ENCODE data around the gene COA1. TPM values are rescaled to one million over a fixed set of nuclear protein-coding genes. Genes with fewer than 3 reads are reported as not detected.
"Not testable (repeated sequence)": the region's sequence is repeated elsewhere in the genome, so short reads cannot be mapped to it uniquely, and the experiment has no call there.

The COA1 gene
- total RNA-seq, 2 donors from 2014 or later: 104 to 144 TPM

GRCh38 chr7:43735802-43736603 is 6.7 kb upstream of the COA1 start:
- Histone ChIP-seq H3K36me3 (ENCODE audit: control insufficient read depth, insufficient read depth, low read length) (no peaks in the 10 kb centered on the region), H3K4me3 (ENCODE audit: low read length) (no peak overlapping the region), H3K9me3 (ENCODE audit: control insufficient read depth, low read length) (no peaks in the 10 kb centered on the region), H3K27me3 (ENCODE audit: control insufficient read depth, insufficient read depth, low read length, poor library complexity, severe bottlenecking) (no peaks in the 10 kb centered on the region), H3K27ac (ENCODE audit: low read depth, low read length) (no peak overlapping the region), H3K9ac (ENCODE audit: extremely low read depth, low read length, poor library complexity, severe bottlenecking) (no peak overlapping the region), H3K4me1 (ENCODE audit: control insufficient read depth, insufficient read depth, low read length) (no peaks in the 10 kb centered on the region)
- no peak for DNase-seq
- Mint-ChIP-seq H3K27me3 (ENCODE audit: insufficient read depth) (peaks cover 2% of the 10 kb centered on the region), H3K9me3 (no peaks in the 10 kb centered on the region), H3K27ac (no peak overlapping the region), H3K36me3 (ENCODE audit: low read depth) (no peaks in the 10 kb centered on the region), H3K4me3 (no peak overlapping the region), H3K4me1 (no peaks in the 10 kb centered on the region)
- TF ChIP-seq CTCF (conservative IDR thresholded peaks at IDR 0.05): no peak
- WGBS, 2 experiments (ENCODE audit: insufficient coverage in 1 of 2, insufficient read length in 1 of 2): 90% methylated on average over 2 of the region's 2 CpGs

- no peak overlapping the region for H3K9ac ChIP-seq (ENCODE audit: extremely low read depth, low read length, poor library complexity, severe bottlenecking)
- no peak overlapping the region for H3K27ac ChIP-seq (ENCODE audit: low read depth, low read length)
- no peaks in the 10 kb centered on the region for H3K27me3 ChIP-seq (ENCODE audit: control insufficient read depth, insufficient read depth, low read length, poor library complexity, severe bottlenecking)
- H3K36me3 Mint-ChIP-seq (ENCODE audit: low read depth): no peaks in the 10 kb centered on the region
- no peaks in the 10 kb centered on the region for H3K36me3 ChIP-seq (ENCODE audit: control insufficient read depth, insufficient read depth, low read length)
- no peak for DNase-seq
- no peaks in the 10 kb centered on the region for H3K4me1 ChIP-seq (ENCODE audit: control insufficient read depth, insufficient read depth, low read length)
- H3K4me3 ChIP-seq (ENCODE audit: low read length): no peak overlapping the region
- 100% methylated on average over 1 of the region's 1 CpG; no CpG with 5 or more reads in 1 of the 2 experiments for WGBS, 2 experiments (ENCODE audit: insufficient coverage in 1 of 2, insufficient read length in 1 of 2)
- H3K27ac Mint-ChIP-seq: no peak overlapping the region
- no peaks in the 10 kb centered on the region for H3K9me3 Mint-ChIP-seq
- H3K4me3 Mint-ChIP-seq: no peak overlapping the region
- peaks cover 2% of the 10 kb centered on the region for H3K27me3 Mint-ChIP-seq (ENCODE audit: insufficient read depth)
- no peak for TF ChIP-seq CTCF (conservative IDR thresholded peaks at IDR 0.05)
- no peaks in the 10 kb centered on the region for H3K9me3 ChIP-seq (ENCODE audit: control insufficient read depth, low read length)
- H3K4me1 Mint-ChIP-seq: no peaks in the 10 kb centered on the region
Observed at GRCh38 chr7:43735403-43735801, 6.1 kb upstream of the COA1 start.

DNA sequence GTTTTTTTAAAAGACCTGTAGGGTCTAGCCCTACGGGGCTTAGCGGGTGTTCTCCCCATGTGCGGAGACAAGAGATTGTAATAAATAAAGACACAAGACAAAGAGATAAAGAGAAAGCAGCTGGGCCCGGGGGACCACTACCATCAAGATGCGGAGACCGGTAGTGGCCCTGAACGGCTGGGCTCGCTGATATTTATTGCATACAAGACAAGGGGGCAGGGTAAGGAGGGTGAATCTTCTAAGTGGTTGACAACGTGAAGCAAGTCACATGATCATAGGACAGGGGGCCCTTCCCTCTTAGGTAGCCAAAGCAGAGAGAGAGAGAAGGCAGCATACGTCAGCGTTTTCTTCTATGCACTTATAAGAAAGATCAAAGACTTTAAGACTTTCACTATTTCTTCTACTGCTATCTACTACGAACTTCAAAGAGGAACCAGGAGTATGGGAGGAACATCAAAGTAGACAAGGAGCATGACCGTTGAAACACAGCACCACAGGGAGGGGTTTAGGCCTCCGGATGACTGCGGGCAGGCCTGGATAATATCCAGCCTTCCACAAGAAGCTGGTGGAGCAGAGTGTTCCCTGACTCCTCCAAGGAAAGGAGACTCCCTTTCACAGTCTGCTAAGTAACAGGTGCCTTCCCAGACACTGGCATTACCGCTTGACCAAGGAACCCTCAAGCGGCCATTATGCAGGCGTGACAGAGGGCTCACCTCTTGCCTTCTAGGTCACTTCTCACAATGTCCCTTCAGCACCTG is 5.4 kb upstream of the COA1 start:
- WGBS, 2 experiments (ENCODE audit: insufficient coverage in 1 of 2, insufficient read length in 1 of 2): 93% methylated on average over 3 to 16 of the region's 18 CpGs

GRCh38 chr7:43731494-43731893 is 2.2 kb upstream of the COA1 start:
- not testable (repeated sequence) for H3K27me3 ChIP-seq (ENCODE audit: control insufficient read depth, insufficient read depth, low read length, poor library complexity, severe bottlenecking); H3K27me3 Mint-ChIP-seq (ENCODE audit: insufficient read depth); H3K9ac ChIP-seq (ENCODE audit: extremely low read depth, low read length, poor library complexity, severe bottlenecking); H3K36me3 ChIP-seq (ENCODE audit: control insufficient read depth, insufficient read depth, low read length); H3K36me3 Mint-ChIP-seq (ENCODE audit: low read depth); H3K4me3 Mint-ChIP-seq; H3K27ac ChIP-seq (ENCODE audit: low read depth, low read length); DNase-seq; H3K4me3 ChIP-seq (ENCODE audit: low read length); H3K4me1 ChIP-seq (ENCODE audit: control insufficient read depth, insufficient read depth, low read length); H3K9me3 ChIP-seq (ENCODE audit: control insufficient read depth, low read length); H3K27ac Mint-ChIP-seq; H3K4me1 Mint-ChIP-seq; H3K9me3 Mint-ChIP-seq
- 83 to 88% methylated on average over 2 to 3 of the region's 3 CpGs for WGBS, 2 experiments (ENCODE audit: insufficient coverage in 1 of 2, insufficient read length in 1 of 2)

More for the DNA sequence above, 5.4 kb upstream of the COA1 start:
- not testable (repeated sequence) for H3K4me3 Mint-ChIP-seq; DNase-seq; H3K4me3 ChIP-seq (ENCODE audit: low read length); H3K9ac ChIP-seq (ENCODE audit: extremely low read depth, low read length, poor library complexity, severe bottlenecking); H3K27me3 Mint-ChIP-seq (ENCODE audit: insufficient read depth); H3K36me3 ChIP-seq (ENCODE audit: control insufficient read depth, insufficient read depth, low read length); H3K27ac ChIP-seq (ENCODE audit: low read depth, low read length); H3K4me1 ChIP-seq (ENCODE audit: control insufficient read depth, insufficient read depth, low read length); H3K27ac Mint-ChIP-seq; H3K9me3 ChIP-seq (ENCODE audit: control insufficient read depth, low read length); H3K27me3 ChIP-seq (ENCODE audit: control insufficient read depth, insufficient read depth, low read length, poor library complexity, severe bottlenecking); H3K4me1 Mint-ChIP-seq; H3K9me3 Mint-ChIP-seq; H3K36me3 Mint-ChIP-seq (ENCODE audit: low read depth)
